Left lobe of liver (tissue), 2 donors: ENCODE measurements around the gene GSE1. TPM values are rescaled to one million over a fixed set of nuclear protein-coding genes. Genes with fewer than 3 reads are reported as not detected.
A peak's percentile ranks its signal among the peaks of the same experiment; 100 is the strongest.

Source experiments
- ATAC-seq: fragments of 200-7000 bp; cut with Tn5 transposase; one replicate; pipeline ENCODE4 v1.9.1; 2020; ENCODE audit warnings: mild to moderate bottlenecking, moderate library complexity
- DNase-seq: peaks from one replicate; pipeline ENCODE4 v3.0.0-alpha.2; 2020; ENCODE audit warnings: low spot score
- total RNA-seq: library from RNA; stranded (reverse); gene quantifications from one replicate; pipeline ENCODE4 v1.2.1, GENCODE V29; 2021
- donor health status: DM: no; HTN: no; CAD: no; lungs with moderate emphysema.
- donor health status: DM: no; HTN: yes; CAD: no.

Gene GSE1
- total RNA-seq, 1 donor from 2014 or later: 38.3 TPM

DNA sequence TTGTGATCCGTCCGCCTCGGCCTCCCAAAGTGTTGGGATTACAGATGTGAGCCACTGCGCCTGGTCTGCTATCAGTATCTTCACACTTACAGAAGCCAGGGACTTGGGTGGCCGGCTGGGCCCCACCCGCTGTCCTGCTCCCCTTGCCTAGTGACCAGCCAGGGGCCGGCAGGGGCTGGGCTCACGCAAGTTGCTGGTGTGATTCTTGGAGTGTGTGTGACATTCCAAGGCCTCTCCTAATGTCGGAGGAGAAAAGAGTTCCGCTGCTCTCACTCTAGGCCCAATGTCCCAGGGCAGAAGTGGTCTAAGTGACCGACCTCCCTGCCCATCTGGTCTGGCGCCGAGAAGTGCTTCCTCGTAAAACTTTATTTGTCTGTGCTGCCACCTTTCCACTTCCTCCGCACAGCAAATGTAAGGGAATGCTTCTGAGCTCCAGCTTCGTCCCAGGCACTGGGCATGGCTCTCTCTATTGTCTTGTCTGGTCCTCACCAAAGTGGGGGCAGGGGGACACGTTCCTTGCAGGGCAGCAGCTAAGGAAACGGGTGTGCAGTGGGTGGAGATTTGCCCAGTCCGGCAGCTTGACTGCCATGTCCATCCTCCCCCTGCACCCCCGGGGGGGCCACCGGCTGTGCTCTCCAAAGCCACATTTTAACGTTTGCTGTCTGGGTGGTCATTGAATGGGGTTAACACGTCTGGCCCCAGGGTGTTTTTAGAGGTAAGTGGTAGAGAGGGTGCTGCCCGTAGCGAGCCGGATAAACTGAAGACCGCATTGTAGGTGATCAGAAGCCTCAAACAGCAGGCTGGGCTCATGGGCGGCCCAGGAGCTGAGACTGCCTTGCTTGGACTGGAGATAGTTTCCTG is 7.8 kb upstream of the GSE1 start:
- no peak for ATAC-seq
- DNase-seq: no peak

GRCh38 chr16:85605912-85606841 is 6.9 kb upstream of the GSE1 start:
- ATAC-seq: no peak
- DNase-seq: no peak

GRCh38 chr16:85606904-85607303 is 6.2 kb upstream of the GSE1 start:
- ATAC-seq (no peak), DNase-seq (no peak)

- DNase-seq (no peak), ATAC-seq (no peak)
Measured at GRCh38 chr16:85607321-85607765, 5.8 kb upstream of the GSE1 start.

DNA sequence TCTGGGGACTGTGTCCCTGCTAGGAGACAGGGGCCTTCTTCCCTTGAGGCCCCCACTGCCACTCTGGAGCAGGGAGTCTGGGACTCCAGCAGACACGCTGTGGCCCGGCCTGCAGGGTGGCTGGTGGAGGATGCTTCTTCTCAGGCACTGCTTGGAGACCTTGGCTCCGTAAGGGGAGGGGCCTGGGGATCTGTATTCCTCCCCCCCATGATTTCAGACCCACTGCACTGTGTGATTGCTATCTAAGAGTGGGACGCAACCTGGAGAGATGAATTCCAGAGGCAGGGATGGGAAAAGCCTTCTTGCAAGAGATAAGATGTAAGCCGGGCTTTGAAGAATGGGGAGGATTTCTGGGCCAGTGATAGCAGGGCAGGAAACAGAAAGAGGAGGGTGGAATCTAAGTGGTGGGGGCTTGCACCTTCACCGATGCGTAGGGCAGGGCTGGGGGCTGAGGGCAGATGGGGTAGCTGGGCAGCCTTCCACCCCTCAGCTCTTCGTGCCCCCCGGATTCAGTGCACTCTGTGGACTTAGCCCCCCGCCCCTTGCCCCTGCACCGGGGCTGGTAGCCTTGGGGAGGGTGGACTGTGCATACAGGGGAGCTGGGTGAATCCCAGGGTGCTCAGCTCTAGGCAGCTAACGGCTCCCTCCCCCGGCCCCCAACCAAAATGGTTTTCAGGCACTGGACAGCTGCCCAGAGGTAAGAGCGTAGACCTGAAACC is 5.2 kb upstream of the GSE1 start:
- no peak for DNase-seq
- ATAC-seq: no peak

DNA sequence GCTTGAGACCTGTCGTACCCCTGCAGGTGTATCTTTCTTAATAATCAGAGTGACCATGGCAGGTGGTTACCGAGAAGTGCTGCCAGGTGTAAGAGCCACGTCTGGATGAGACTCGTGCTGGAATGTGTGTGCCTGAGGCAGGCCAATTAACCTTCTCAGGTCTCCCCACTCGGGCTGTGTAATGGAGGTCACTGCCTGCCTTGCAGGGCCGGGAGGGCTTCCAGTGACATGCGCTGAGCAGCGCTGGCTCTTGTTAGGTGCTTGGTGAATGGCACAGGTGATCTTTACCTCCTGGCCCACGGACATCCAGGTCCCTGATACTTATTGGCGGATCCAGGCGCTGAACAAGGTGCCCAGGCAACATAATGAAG is 4.6 kb upstream of the GSE1 start:
- DNase-seq (no peak), ATAC-seq (no peak)

DNA sequence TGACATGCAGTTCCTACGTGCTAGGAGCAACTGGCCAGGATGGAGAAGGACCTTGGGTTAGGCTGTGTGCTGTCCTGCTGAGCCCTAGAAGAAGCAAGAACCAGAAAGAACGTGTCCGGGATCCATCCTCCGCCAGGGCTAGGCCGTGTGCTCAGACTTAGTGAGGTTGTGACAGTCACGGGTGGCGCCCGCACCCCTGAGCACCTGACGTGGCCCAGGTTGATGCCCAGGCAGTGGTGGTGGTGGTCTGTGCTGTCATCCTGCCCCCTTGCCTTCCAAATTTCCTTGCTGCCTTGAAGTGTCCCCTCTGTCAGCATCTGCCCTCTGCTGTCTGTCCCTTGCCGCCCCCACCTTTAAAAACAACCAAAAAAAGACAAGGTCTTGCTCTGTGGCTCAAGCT is 4.2 kb upstream of the GSE1 start:
- DNase-seq: no peak
- ATAC-seq: no peak

DNA sequence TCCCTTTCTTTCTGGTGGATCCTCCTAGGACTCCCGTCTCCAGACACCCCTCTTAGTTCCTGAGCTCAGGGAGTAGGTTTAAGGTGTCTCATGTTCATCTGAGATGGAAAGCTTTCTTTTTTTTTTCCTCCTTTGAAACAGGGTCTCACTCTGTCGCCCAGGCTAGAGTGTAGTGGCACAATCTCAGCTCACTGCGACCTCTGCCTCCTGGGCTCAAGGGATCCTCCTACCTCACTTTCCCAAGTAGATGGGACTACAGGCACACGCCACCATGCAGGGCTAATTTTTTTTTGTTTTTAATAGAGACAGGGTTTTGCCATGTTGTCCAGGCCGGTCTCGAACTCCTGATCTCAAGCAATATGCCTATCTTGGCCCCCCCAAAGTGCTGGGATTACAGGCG is 3.6 kb upstream of the GSE1 start:
- no peak for ATAC-seq
- DNase-seq: no peak

DNA sequence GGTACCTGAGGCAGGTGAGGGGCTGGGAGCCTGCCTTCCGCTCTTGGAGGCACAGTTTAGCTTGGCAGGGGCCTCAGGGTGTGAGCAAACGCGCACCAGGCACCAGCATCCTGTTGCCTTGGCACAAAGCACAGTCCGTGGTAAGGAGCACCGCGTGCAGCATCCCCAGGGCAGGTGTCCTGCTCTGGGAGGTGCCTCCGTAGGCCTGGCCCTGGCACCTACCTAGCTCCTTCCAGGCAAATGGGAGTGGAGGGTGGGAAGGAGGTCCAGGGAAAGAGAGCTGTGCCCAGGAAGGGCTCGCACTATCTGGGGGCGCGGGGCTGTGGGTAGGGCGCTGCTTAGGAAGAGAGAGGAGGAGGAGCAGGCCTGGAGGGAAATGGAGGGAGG is 3.1 kb upstream of the GSE1 start:
- DNase-seq (peak; percentile 55), ATAC-seq (no peak)

DNA sequence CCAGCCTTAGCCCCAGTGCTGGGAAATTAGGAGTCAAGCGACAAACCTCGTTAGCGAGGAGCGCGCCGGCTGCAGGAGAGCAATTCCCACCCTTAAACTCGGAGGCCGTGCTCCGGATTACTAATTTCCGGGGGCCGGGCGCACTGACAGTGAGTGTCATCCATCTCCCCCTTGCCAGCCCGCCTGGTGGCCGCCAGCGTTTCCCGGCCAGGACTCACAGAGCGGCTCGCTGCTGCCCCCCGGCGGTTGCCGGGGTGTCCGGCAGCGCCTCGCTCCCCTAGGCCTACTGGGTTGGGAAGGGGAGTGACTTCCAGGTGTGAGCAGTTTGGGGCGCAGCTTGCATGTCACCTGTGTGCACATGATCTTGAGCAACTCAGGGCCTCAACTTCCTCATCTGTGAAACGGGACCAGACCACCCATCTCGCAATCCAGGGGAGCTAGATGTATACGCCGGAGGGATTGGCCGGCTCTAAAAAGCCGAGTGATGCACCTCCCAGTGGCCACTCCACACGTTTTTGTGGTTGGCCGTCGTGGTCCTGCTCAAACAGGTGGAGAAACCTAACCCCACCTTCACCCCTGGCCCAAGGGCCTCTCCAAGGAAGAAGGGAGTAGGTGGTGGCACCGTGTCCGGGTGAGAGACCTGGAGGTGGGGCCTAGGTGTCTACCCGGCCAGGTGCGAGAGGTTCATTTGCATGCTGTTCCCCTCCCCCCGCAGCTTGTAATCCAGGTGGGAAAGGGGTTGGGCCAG is 2.5 kb upstream of the GSE1 start:
- ATAC-seq (peak; percentile 47), DNase-seq (peak; percentile 84)

GRCh38 chr16:85611194-85611443 is 2.0 kb upstream of the GSE1 start:
- peak; percentile 3 for ATAC-seq
- no peak for DNase-seq

GRCh38 chr16:85611444-85612190 is 1.5 kb upstream of the GSE1 start:
- peak; percentile 50 for ATAC-seq
- DNase-seq: peak; percentile 91

DNA sequence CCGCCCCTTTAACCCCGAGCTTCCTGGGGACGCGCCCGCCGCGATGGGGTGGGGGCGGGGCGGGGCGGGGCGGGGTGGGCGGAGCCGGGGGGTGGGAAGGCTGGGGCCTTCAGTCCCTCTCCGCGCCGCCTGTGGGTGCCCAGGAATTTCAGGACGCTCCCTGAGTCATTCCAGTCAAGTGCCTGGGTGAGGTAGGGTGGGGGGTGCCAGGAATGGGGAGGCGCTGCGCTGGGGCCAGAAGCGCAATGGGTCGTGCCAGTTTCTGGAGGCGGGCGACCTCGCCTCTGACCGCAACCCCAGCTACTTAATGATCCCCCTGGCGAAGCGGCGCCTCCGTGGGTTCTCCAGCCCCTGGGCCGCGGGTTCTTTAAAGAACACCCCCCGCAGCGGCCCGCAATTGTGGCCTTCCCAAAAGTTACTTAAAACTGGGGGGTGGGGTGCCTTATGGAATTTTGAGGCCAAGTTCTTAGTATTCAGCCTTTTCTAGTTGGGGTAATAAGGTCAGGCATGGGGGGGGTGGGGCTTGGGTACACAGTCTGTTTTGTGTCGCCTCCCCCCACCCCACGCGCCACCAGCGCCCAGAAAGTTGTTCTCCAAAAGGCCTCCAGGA is 826 bp upstream of the GSE1 start:
- peak; percentile 51 for ATAC-seq
- peak; percentile 91 for DNase-seq

DNA sequence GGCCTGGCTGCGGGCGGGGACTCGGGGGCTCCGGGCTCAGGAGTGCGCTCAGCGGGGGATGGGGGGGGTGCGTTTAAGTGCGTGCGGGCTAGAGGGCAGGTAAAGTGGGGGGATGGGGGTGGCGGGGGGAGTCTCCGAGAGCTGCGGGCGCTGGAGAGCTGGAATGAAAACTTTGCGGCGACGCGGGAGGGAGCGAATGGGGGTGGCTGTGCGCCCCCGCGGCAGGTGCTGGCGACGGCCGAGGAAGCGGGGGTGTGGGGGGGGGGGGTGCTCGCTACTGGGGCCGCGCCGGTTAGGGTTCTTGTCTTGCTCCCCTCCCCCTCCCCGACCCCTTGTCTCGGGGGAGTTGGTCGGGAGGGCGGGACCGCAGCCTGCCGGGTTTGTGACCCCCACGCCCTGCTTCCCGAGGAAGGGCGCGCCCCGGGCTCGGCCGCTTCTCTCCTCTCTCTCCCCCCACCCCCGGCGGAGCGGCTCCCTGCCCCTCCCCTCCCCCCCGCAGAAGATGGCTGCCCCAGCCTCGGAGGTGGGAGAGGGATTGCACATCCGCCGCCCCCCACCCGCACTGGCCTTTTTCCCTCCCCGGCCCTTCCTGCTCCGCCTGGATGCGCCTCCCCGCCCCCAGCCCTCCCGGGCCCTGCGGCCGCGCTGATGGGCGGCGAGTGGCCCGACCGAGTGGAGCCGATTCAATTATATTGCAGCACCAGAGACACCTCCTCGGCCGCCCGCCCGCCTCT is 649 bp downstream of the GSE1 start:
- DNase-seq (peak; percentile 56), ATAC-seq (no peak)

GRCh38 chr16:85614338-85615013 is 1.4 kb downstream of the GSE1 start:
- no peak for ATAC-seq
- DNase-seq: peak; percentile 58

DNA sequence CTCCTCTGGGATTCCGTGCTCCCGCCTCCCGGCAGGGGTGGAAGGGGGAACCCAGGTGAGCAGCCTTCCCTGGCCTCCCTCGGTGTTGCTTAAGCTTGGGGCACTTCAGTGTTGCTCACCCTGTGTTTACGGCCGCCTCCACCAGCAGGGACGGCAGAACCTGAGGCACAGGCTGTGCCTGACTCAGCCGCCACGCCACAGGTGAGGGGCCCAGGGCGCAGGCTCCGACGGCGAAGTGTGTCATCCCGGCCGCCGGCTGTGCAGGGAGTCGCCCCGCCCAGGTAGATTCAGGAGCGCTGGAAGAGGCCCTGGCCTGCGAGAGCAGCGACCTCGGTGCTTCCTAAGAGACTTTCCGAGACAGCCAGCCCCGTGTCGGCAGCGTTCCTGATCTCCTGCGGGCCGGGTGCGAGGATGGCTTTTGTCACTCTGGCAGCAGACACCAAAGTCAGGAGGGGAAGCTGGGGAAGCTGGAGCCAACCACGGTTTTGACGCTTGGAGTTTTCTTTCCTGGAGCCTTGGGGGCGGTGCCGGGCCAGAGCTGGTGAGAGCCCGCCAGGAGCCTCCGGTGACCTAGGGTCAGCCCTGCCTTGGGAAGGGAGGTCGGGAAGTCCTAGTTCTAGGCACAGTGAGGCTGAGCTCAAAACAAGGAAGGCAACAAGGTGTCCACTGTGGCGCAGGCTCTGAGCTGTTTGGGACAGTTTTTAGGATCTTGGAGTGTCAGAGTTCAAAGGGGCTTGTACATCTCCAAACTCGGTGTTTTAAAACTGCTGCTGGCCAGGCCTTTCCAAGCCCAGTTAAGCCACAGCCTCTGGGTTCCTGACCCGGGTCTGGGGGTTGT is 2.1 kb downstream of the GSE1 start:
- DNase-seq: peak; percentile 76
- ATAC-seq: peak; percentile 3

DNA sequence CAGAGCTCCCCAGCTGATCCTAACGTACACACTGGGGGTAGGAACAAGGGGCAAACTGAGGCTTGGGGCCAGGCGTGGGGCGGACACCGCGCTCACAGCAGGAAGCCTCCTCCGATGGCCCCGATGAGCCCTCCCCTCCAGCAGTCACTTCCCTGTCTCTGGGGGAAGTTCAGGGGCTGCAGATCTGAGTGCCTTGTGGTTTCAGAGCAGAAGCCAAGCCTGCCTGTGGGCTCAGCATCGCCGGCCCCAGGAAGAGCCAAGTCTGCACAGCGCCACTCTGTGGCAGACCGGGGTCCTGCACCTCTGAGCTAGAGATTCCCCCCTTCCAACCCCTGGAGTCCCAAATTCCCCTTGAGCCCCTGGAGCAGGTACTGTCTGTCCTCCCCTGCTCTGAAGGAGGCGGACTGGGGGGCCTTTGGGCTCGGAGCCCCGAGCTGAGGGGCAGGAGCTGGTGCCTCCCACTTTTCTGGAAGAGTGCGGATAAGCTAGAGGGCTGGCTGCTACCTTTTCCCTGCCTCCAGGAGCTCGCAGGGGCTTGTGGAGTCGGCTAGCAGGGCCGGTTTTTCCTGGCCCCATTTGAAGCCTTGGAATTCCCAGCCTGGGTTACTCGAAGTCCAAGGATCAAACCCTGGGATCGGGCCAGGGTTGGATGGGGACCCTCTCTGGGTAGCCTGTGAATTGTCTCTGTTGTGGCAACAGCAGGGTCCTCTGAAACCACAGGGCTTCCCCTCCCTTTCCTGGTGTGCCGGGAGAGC is 2.9 kb downstream of the GSE1 start:
- ATAC-seq (no peak), DNase-seq (no peak)
